GM12873 (cell line): ENCODE data around the gene SATB2.

Experiments used
- CTCF ChIP-seq: IDR thresholded peaks from 2 replicates; pipeline ENCODE4 v1.5.1; 2012; ENCODE audit warnings: low read depth, mild to moderate bottlenecking, moderate library complexity, low read length, control low read depth; ENCODE audit not compliant: insufficient read depth; ENCODE audit errors: missing control alignments

Gene SATB2

DNA sequence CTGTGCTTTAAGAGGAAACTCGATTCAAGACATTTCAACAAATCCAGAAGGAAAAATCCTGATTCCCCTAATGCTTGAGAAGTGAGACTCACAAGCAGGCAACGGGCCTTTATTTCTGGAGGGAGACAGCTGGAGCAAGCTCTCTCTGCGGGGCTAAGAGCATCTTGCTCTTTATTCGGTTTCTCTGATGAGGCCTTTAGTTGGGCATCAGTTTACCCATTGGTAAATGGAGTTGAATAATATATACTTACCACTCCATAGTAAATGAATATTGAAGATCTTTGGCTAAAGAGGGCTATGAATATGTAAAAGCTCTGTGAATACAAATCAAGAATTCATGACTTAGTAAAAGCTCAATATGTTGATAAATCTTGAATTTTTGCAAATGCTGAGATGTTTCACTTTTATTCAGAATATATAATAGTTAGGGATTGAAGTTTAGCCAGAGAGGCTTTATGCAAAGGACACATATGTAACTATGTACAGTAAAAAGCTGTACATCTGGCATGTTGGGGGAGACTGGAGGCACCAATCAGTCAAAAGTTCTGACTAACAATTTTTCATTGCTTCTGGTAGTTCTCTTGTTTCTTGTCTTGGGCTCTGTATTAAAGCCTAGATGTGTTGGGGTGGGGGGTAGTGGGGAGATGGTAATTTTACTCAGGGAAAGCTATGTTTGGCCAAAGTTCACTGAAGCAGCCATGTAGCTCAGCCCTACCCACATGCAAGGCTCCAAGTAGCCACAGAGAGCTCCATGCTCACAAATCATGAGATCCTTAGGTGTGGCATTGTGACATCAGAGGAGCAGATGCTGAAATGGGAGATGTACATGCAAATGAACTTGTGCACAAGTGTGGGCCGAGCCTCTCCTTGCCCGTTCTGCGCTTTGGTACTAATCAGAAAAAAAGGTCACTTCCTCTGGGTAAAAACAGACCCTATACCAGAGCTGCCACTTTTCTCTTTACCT, 200.2 kb downstream of the SATB2 start:
- TF ChIP-seq CTCF, result no peak

DNA sequence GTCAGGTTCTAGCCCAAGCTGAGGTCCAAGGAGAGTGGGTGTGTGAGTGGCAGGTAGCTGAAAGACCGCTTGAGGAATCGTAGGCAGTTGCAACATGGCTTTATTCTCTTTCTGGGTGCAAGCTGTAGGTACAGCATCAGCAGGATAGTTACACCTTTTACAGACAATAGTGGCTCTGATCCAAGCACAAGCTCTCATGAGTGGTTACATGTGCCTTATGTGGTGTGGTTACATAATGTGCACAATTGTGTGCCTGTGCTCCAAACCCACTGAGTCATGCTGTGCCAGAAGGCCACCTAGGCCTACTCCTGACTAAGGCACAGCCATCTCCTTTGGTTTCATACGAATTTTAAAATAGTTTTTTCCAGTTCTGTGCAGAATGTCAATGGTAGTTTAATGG, 227.6 kb downstream of the SATB2 start:
- no peak for TF ChIP-seq CTCF

GRCh38 chr2:199228887-199229819, 228.6 kb downstream of the SATB2 start:
- TF ChIP-seq CTCF, result no peak

DNA sequence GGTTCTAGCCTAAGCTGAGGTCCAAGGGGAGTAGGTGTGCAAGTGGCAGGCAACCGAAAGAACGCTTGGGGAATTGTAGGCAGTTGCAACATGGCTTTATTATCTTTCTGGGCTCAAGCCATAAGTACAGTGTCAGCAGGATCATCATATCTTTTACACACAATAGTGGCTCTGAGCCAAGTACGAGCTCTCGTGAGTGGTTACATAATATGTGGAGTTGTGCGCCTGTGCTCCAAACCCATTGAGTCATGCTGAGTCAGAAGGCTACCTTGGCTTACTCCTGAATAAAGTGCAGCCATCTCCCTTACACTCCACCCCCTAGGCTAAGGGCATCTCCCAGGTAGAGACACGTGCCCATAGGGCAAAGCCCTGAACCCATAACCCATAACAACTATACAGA, 233.9 kb downstream of the SATB2 start:
- no peak for TF ChIP-seq CTCF

DNA sequence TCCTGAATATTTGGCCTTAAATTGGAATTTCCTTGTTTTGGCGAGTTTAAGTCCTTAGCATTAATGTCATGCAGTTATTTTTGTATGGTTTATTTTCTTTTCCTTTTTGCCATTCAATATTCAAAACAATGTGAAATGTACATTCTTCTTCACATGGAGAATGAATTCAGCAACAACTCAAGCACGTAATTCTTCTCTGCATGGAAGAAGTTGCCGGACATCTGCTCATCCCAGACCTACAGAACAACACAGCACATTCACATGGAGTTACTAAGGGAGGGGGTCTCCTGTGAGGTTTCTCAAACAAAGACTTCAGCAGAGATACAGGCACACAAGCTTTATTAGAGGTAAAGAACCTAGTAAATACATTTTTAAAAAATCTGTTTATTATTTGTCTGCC, 236.8 kb downstream of the SATB2 start:
- TF ChIP-seq CTCF, result no peak

DNA sequence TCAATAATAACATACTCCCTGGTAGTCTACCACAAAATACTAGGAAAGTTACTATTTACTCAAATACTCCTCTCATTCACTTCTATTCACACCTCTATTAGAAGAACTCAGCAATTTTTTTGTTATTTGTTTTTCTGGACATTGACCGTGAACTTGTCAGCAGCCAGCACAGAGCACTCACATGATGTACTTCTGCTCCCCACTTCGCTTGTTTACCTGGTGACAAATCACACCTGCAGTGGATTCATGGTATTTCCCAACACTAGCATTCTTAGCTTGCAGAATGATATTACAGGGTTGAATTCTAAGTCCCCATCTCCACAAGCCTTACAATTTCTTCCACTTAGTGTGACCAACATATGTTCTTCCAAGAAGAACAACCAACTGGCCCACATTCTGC, 238.2 kb downstream of the SATB2 start:
- no peak for TF ChIP-seq CTCF
